ENCODE results near the gene PDILT. TPM values are rescaled to one million over a fixed set of nuclear protein-coding genes. Genes with fewer than 3 reads are reported as not detected.

The PDILT gene
- total RNA-seq, 1 donor from 2014 or later, result not detected

GRCh38 chr16:20364051-20364450 is 40.5 kb downstream of the PDILT start:
- no peak for DNase-seq (ENCODE audit: low spot score)

GRCh38 chr16:20363191-20363590 is 41.3 kb downstream of the PDILT start:
- DNase-seq (ENCODE audit: low spot score), result no peak

- DNase-seq (ENCODE audit: low spot score), result no peak
Observed at GRCh38 chr16:20359997-20360396, 44.5 kb downstream of the PDILT start.

- DNase-seq (ENCODE audit: low spot score), result no peak
Observed at GRCh38 chr16:20355114-20355782, 49.3 kb downstream of the PDILT start.

GRCh38 chr16:20353379-20353778 is 51.2 kb downstream of the PDILT start:
- DNase-seq (ENCODE audit: low spot score), result no peak

GRCh38 chr16:20352615-20353014 is 51.9 kb downstream of the PDILT start, which contains the start of gene UMOD:
UMOD (minus strand) TSS chr16:20352715; CDS start chr16:20350737, 1,978 bp downstream.
- no peak for DNase-seq (ENCODE audit: low spot score)

GRCh38 chr16:20349615-20350014 is 54.9 kb downstream of the PDILT start:
- no peak for DNase-seq (ENCODE audit: low spot score)

- DNase-seq (ENCODE audit: low spot score), result no peak
Observed at GRCh38 chr16:20348365-20349185, 56.0 kb downstream of the PDILT start.

- DNase-seq (ENCODE audit: low spot score), result no peak
Observed at GRCh38 chr16:20347666-20348364, 56.7 kb downstream of the PDILT start.

GRCh38 chr16:20344611-20345010 is 59.9 kb downstream of the PDILT start:
- no peak for DNase-seq (ENCODE audit: low spot score)

GRCh38 chr16:20339744-20340143 is 64.8 kb downstream of the PDILT start:
- DNase-seq (ENCODE audit: low spot score), result no peak

GRCh38 chr16:20336955-20337354 is 67.6 kb downstream of the PDILT start:
- DNase-seq (ENCODE audit: low spot score), result no peak

- DNase-seq (ENCODE audit: low spot score), result no peak
Observed at GRCh38 chr16:20334396-20334795, 70.1 kb downstream of the PDILT start.

GRCh38 chr16:20333120-20333519 is 71.4 kb downstream of the PDILT start:
- DNase-seq (ENCODE audit: low spot score), result no peak

GRCh38 chr16:20332411-20332810 is 72.1 kb downstream of the PDILT start:
- DNase-seq (ENCODE audit: low spot score), result no peak

GRCh38 chr16:20331635-20332034 is 72.9 kb downstream of the PDILT start:
- no peak for DNase-seq (ENCODE audit: low spot score)

- no peak for DNase-seq (ENCODE audit: low spot score)
Observed at GRCh38 chr16:20329392-20330138, 75.0 kb downstream of the PDILT start.

GRCh38 chr16:20327444-20328041 is 77.0 kb downstream of the PDILT start, which contains the start of gene GP2:
GP2 (minus strand) TSS chr16:20327513; CDS start chr16:20326431, 1,082 bp downstream.
- no peak for DNase-seq (ENCODE audit: low spot score)

GRCh38 chr16:20326321-20326720 is 78.2 kb downstream of the PDILT start:
- no peak for DNase-seq (ENCODE audit: low spot score)

GRCh38 chr16:20325005-20325404 is 79.5 kb downstream of the PDILT start:
- no peak for DNase-seq (ENCODE audit: low spot score)

- no peak for DNase-seq (ENCODE audit: low spot score)
Observed at GRCh38 chr16:20323591-20324117, 80.9 kb downstream of the PDILT start.
